Measurements from ENCODE around the gene SH2D3C. TPM values are rescaled to one million over a fixed set of nuclear protein-coding genes. Genes with fewer than 3 reads are reported as not detected.

Gene SH2D3C
- total and polyA plus RNA-seq, 2 donors from 2014 or later: 13.7 to 27.7 TPM

GRCh38 chr9:127735530-127736185 is 42.8 kb downstream of the SH2D3C start:
- H3K4me3 ChIP-seq (ENCODE audit: low read length in 3 of 3): peak overlapping the region in 1 of 3 donors; percentile 80
- FAIRE-seq (no peak), DNase-seq (peak in 1 of 5 donors; percentile 55)
- no peak for TF ChIP-seq CTCF (IDR thresholded peaks at IDR 0.05; ENCODE audit: borderline replicate concordance, extremely low read depth, insufficient read depth)
- intact Hi-C loops (cut with DNase I): no loop called here
- no peak overlapping the region for H3K27ac ChIP-seq (ENCODE audit: low read depth in 2 of 2, low read length in 2 of 2)
- H3K27me3 ChIP-seq (ENCODE audit: control insufficient read depth, insufficient read depth, low read length): no peaks in the 10 kb centered on the region
- no peaks in the 10 kb centered on the region for H3K36me3 ChIP-seq (ENCODE audit: control insufficient read depth in 2 of 3, insufficient read depth in 3 of 3, low read length in 3 of 3)
- no peaks in the 10 kb centered on the region for H3K9me3 ChIP-seq (ENCODE audit: control insufficient read depth in 2 of 3, insufficient read depth in 1 of 3, low read length in 3 of 3)
- peaks cover 0 to 10% (median 7%) of the 10 kb centered on the region in 3 donors for H3K4me1 ChIP-seq (ENCODE audit: control insufficient read depth in 2 of 3, insufficient read depth in 2 of 3, low read depth in 1 of 3, low read length in 3 of 3)
- H3K9ac ChIP-seq (ENCODE audit: low read length in 3 of 3): peak overlapping the region in 1 of 3 donors; percentile 69

GRCh38 chr9:127734747-127735529 is 43.5 kb downstream of the SH2D3C start, which contains the start of gene TOR2A:
TOR2A (minus strand) TSS chr9:127735294; CDS start chr9:127735270, 24 bp downstream.
- peak; percentile 99 for DNase-seq
- peak; percentile 99 for TF ChIP-seq CTCF (IDR thresholded peaks at IDR 0.05; ENCODE audit: borderline replicate concordance, extremely low read depth, insufficient read depth)
- no peaks in the 10 kb centered on the region for H3K9me3 ChIP-seq (ENCODE audit: control insufficient read depth in 2 of 3, insufficient read depth in 1 of 3, low read length in 3 of 3)
- H3K27ac ChIP-seq (ENCODE audit: low read depth in 2 of 2, low read length in 2 of 2): peak within 1 kb of the TSS; percentile 83 to 95
- peak within 1 kb of the TSS; percentile 51 to 80 (median 57) for H3K4me3 ChIP-seq (ENCODE audit: low read length in 3 of 3)
- peak within 1 kb of the TSS in 2 of 3 donors; percentile 23 to 69 for H3K9ac ChIP-seq (ENCODE audit: low read length in 3 of 3)
- FAIRE-seq: peak; percentile 82
- no peaks in the 10 kb centered on the region for H3K27me3 ChIP-seq (ENCODE audit: control insufficient read depth, insufficient read depth, low read length)
- intact Hi-C loops (cut with DNase I): no loop called here
- no peaks in the 10 kb centered on the region for H3K36me3 ChIP-seq (ENCODE audit: control insufficient read depth in 2 of 3, insufficient read depth in 3 of 3, low read length in 3 of 3)
- peaks cover 0 to 10% (median 7%) of the 10 kb centered on the region in 3 donors for H3K4me1 ChIP-seq (ENCODE audit: control insufficient read depth in 2 of 3, insufficient read depth in 2 of 3, low read depth in 1 of 3, low read length in 3 of 3)

GRCh38 chr9:127734247-127734746 is 44.2 kb downstream of the SH2D3C start:
- Histone ChIP-seq H3K9me3 (ENCODE audit: control insufficient read depth in 2 of 3, insufficient read depth in 1 of 3, low read length in 3 of 3) (no peaks in the 10 kb centered on the region), H3K27me3 (ENCODE audit: control insufficient read depth, insufficient read depth, low read length) (no peaks in the 10 kb centered on the region), H3K9ac (ENCODE audit: low read length in 3 of 3) (peak overlapping the region in 2 of 3 donors; percentile 23 to 69), H3K36me3 (ENCODE audit: control insufficient read depth in 2 of 3, insufficient read depth in 3 of 3, low read length in 3 of 3) (no peaks in the 10 kb centered on the region), H3K27ac (ENCODE audit: low read depth in 2 of 2, low read length in 2 of 2) (peak overlapping the region in 1 of 2 donors; percentile 95), H3K4me1 (ENCODE audit: control insufficient read depth in 2 of 3, insufficient read depth in 2 of 3, low read depth in 1 of 3, low read length in 3 of 3) (peaks cover 0 to 10% (median 7%) of the 10 kb centered on the region in 3 donors), H3K4me3 (ENCODE audit: low read length in 3 of 3) (peak overlapping the region; percentile 51 to 80 (median 57))
- TF ChIP-seq CTCF (IDR thresholded peaks at IDR 0.05; ENCODE audit: borderline replicate concordance, extremely low read depth, insufficient read depth): no peak
- intact Hi-C loops (cut with DNase I): no loop called here
- no peak for FAIRE-seq
- peak in 1 of 5 donors; percentile 84 for DNase-seq
